Neural progenitor cell (in vitro differentiated cells): ENCODE measurements around the gene EPX.

Experiments
- CTCF ChIP-seq: fragments of 200-600 bp; sonication (generic); IDR thresholded peaks from 2 replicates; pipeline ENCODE4 v1.5.1; 2017; ENCODE audit warnings: antibody characterized with exemption, mild to moderate bottlenecking
- EZH2 ChIP-seq: fragments of 200-600 bp; sonication (generic); IDR thresholded peaks from 2 replicates; pipeline ENCODE4 v1.6.1; 2017; ENCODE audit warnings: antibody characterized with exemption, mild to moderate bottlenecking, moderate library complexity
- EZH2phosphoT487 ChIP-seq: fragments of 200-600 bp; sonication (generic); IDR thresholded peaks from 2 replicates; pipeline ENCODE4 v1.6.1; 2017; ENCODE audit warnings: antibody characterized with exemption

- TF ChIP-seq CTCF (no peak), EZH2phosphoT487 (no peak), EZH2 (no peak)
Measured at GRCh38 chr17:58215685-58216084, 23.2 kb downstream of the EPX start.
